Subcutaneous adipose tissue (tissue), 4 donors: ENCODE results near the gene RET. TPM values are rescaled to one million over a fixed set of nuclear protein-coding genes. Genes with fewer than 3 reads are reported as not detected.

Source experiments
- CTCF ChIP-seq: fragments of 450-650 bp; IDR thresholded peaks from one replicate; pipeline ENCODE4 v1.5.1; 2016; ENCODE audit warnings: low read depth, mild to moderate bottlenecking, control low read depth, antibody characterized with exemption, moderate library complexity
- total RNA-seq, 4 donors: library from RNA; depleted of rRNA; stranded (reverse); fragments of >200 nt; gene quantifications; one replicate each; pipeline ENCODE4 v1.1.0, GENCODE V29; 2016

The RET gene
- total RNA-seq, 4 donors from 2014 or later = 0.19 to 1.9 (median 0.49) TPM

GRCh38 chr10:43106256-43107091 is 29.6 kb downstream of the RET start:
- no peak for TF ChIP-seq CTCF

DNA sequence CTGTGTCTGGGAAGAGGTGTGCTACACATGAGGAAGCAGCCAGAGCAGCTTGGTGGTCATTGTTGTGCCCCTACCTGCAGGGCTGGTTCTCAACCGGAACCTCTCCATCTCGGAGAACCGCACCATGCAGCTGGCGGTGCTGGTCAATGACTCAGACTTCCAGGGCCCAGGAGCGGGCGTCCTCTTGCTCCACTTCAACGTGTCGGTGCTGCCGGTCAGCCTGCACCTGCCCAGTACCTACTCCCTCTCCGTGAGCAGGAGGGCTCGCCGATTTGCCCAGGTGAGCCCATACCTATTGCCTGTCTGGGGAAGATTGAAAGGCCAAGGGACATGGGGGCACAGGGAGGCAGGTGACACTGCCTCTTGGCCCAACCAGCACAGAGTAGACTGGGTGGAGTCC is 32.1 kb downstream of the RET start:
- no peak for TF ChIP-seq CTCF

DNA sequence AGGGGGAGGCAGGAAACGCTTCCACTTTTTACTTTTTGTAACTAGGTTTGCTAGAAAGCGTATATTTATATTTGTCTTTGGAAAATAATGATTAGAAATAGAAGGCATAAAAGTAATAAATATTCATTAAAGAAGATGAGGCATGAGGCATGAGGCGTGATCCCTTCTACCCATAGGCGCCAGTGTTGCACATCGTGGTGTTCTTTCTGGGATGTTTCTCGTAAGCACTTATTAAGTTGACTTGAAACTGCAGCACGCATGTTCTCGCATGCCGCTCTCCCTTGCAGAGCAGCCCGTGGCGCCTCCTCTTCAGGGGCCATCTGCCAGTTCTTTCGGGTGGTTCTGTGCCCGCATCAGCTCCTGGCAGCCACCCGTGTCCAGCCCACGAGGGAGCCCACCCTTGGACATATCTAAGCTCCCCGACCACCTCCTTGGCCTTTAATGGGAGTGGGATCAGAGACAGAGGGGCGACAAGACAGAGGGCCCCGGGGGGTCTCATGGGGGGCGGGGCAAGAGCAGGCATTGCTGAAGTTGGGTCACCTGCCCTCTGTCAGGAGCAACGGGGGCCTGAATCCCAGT is 32.9 kb downstream of the RET start:
- no peak for TF ChIP-seq CTCF

DNA sequence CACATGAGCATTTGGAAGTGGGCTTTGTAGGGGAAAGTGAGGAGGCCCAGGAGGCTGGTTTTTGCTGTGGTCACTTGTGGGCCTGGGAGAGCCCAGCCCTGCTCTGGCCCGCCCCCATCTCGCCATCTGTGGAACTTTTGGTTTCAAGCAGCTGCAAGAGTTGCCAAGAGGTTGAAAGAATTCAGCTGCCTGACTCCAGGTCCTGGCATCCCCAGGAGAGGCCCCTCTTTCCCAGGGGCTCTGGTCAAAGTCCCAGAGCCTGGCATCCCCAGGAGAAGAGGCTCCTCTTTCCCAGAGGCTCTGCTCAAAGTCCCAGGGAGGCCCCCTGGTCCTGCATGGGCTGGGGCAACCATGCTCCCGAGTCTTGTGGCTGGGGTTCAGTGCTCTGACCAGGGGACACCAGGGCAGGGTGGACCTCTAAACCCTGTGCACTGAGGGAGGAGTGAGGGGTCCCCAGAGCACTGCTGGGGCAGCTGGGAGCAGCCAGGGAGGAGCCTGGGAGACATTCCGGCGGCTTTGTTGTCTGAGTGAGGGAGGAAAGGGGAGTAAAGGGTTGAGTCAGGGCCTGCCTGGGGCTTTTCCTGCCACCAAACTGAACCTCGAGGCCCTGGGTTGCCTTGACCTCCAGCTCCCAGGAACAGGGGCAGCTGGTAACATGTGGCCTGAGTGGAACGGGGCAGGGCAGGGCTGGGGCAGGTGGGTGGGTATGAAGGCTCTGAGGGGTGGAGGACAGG is 33.6 kb downstream of the RET start:
- TF ChIP-seq CTCF = no peak

DNA sequence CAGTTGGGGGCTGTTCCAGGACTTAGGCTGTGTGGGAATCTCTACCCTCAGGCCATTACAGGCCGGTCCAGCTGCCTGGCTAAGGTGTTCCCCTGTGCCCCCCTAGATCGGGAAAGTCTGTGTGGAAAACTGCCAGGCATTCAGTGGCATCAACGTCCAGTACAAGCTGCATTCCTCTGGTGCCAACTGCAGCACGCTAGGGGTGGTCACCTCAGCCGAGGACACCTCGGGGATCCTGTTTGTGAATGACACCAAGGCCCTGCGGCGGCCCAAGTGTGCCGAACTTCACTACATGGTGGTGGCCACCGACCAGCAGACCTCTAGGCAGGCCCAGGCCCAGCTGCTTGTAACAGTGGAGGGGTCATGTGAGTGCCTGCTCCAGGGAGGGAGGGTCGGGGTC is 34.2 kb downstream of the RET start:
- TF ChIP-seq CTCF = no peak

- no peak for TF ChIP-seq CTCF
Observed at GRCh38 chr10:43111921-43112607, 35.2 kb downstream of the RET start.

DNA sequence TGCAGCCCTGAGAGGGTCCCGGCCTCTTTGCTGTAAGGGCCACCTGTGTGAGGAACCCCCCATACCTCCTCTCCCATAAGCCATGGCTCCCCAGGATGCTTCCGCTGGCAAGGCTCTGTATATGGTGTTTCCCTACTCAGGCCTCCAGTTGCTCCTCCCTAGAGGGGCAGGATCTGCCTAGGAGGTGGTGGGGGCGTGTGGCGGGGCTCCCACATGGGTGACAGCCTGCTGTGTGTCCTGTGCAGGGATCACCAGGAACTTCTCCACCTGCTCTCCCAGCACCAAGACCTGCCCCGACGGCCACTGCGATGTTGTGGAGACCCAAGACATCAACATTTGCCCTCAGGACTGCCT is 35.7 kb downstream of the RET start:
- TF ChIP-seq CTCF = no peak
